Right lobe of liver (tissue), 6 donors: Measurements from ENCODE around the gene KRT72. TPM values are rescaled to one million over a fixed set of nuclear protein-coding genes. Genes with fewer than 3 reads are reported as not detected.

Source experiments
- ATAC-seq, 4 donors: fragments of 200-7000 bp; cut with Tn5 transposase; one replicate each; pipeline ENCODE4 v1.9.1; 2020; ENCODE audit warnings: mild to moderate bottlenecking in 4 of 4, moderate library complexity in 4 of 4
- DNase-seq, 3 donors: peaks; one replicate each; pipeline ENCODE4 v3.0.0-alpha.2; 2020
- H3K27ac ChIP-seq, 3 donors: fragments of 200-600 bp; one replicate each; pipeline ENCODE4 v1.8.0; 2022
- H3K27me3 ChIP-seq, 2 donors: fragments of 200-600 bp; one replicate each; pipeline ENCODE4 v1.8.0; 2022
- H3K36me3 ChIP-seq, 4 donors: fragments of 200-600 bp; sonication (generic) in 1 of 4; one replicate each; pipeline versions ENCODE4 v1.5.1 to v1.8.0; 2017 to 2022; ENCODE audit warnings: control low read depth in 1 of 4
- H3K4me1 ChIP-seq, 4 donors: fragments of 200-600 bp; sonication (generic) in 1 of 4; one replicate each; pipeline versions ENCODE4 v1.5.1 to v1.8.0; 2017 to 2022; ENCODE audit warnings: control low read depth in 1 of 4
- H3K4me3 ChIP-seq, 3 donors: fragments of 200-600 bp; one replicate each; pipeline ENCODE4 v1.8.0; 2022
- H3K9me3 ChIP-seq, 4 donors: fragments of 200-600 bp; sonication (generic) in 1 of 4; one replicate each; pipeline versions ENCODE4 v1.5.1 to v1.8.0; 2017 to 2022; ENCODE audit warnings: control low read depth in 1 of 4
- CTCF ChIP-seq, 4 donors: fragments of 200-600 bp in 3 of 4; fragments of 450-650 bp in 1 of 4; IDR thresholded peaks; one replicate each; pipeline versions ENCODE4 v1.5.1 to v1.8.0; 2016 to 2022; ENCODE audit warnings: antibody characterized with exemption in 4 of 4, mild to moderate bottlenecking in 2 of 4
- POLR2A ChIP-seq: fragments of 450-650 bp; IDR thresholded peaks from one replicate; pipeline ENCODE4 v1.6.1; 2017; ENCODE audit warnings: antibody characterized with exemption, mild to moderate bottlenecking
- WGBS: methylation state at CpG from one replicate; pipeline ENCODE4 v1.1.6; 2018; ENCODE audit warnings: low coverage, low lambda C conversion rate; ENCODE audit not compliant: insufficient coverage; ENCODE audit errors: missing lambda C conversion rate; 5-methylcytosine and 5-hydroxymethylcytosine counted together
- intact Hi-C, 2 donors: fragments of 100-400 bp; cut with DNase I; formaldehyde crosslinking; loops; one replicate each; pipeline versions ENCODE4 v1.11.2 to v1.14.1; 2022
- total RNA-seq, 6 experiments: library from RNA; depleted of rRNA in 2 of 6; stranded (reverse); fragments of >200 nt in 2 of 6; fragmentation: NEBNext Ultra II Directional in 3 of 6; extraction: Animal tissue kit (Norgen Biotek cat#: 25700) in 3 of 6; gene quantifications; one replicate each; pipeline versions ENCODE4 v1.1.0 to v1.2.4, GENCODE V29; 2016 to 2023
- donor health status: DM: no; HTN: yes; CAD: no.
- donor health status: DM: no; HTN: no; CAD: no.
- donor health status: DM: no; HTN: no; CAD: no.
- donor health status: DM: no; HTN: yes; CAD: no.
- donor health status: DM: no; HTN: yes; CAD: no.

The KRT72 gene
- total RNA-seq, 6 experiments from 2014 or later: not detected

GRCh38 chr12:52543985-52544883 is 57.0 kb downstream of the KRT72 start:
- Histone ChIP-seq H3K27me3 (no peaks in the 10 kb centered on the region), H3K27ac (no peak overlapping the region), H3K4me3 (no peak overlapping the region), H3K36me3 (no peaks in the 10 kb centered on the region), H3K9me3 (no peaks in the 10 kb centered on the region), H3K4me1 (no peaks in the 10 kb centered on the region)
- ATAC-seq (no peak), DNase-seq (no peak)
- TF ChIP-seq CTCF (IDR thresholded peaks at IDR 0.05) (no peak), POLR2A (no peak)
- intact Hi-C loops: no loop called here
- 96% methylated on average over 4 of the region's 17 CpGs for WGBS

- 55% methylated on average over 6 of the region's 7 CpGs for WGBS
- Histone ChIP-seq H3K9me3 (no peaks in the 10 kb centered on the region), H3K36me3 (no peaks in the 10 kb centered on the region), H3K4me3 (no peak overlapping the region), H3K4me1 (no peaks in the 10 kb centered on the region), H3K27ac (no peak overlapping the region), H3K27me3 (no peaks in the 10 kb centered on the region)
- no peak for ATAC-seq
- TF ChIP-seq POLR2A: no peak
- no peak for TF ChIP-seq CTCF (IDR thresholded peaks at IDR 0.05)
- DNase-seq: no peak
- intact Hi-C loops: no loop called here
Measured at GRCh38 chr12:52542785-52543318, 58.4 kb downstream of the KRT72 start.

GRCh38 chr12:52542157-52542556 is 59.1 kb downstream of the KRT72 start:
- no peaks in the 10 kb centered on the region for H3K4me1 ChIP-seq
- H3K36me3 ChIP-seq: no peaks in the 10 kb centered on the region
- H3K27me3 ChIP-seq: no peaks in the 10 kb centered on the region
- H3K27ac ChIP-seq: no peak overlapping the region
- no peak overlapping the region for H3K4me3 ChIP-seq
- DNase-seq (no peak), ATAC-seq (no peak)
- H3K9me3 ChIP-seq: no peaks in the 10 kb centered on the region
- TF ChIP-seq POLR2A (no peak), CTCF (IDR thresholded peaks at IDR 0.05) (no peak)
- intact Hi-C loops: no loop called here

GRCh38 chr12:52541709-52542108 is 59.6 kb downstream of the KRT72 start:
- no peak for TF ChIP-seq CTCF (IDR thresholded peaks at IDR 0.05)
- TF ChIP-seq POLR2A: no peak
- H3K4me3 ChIP-seq: no peak overlapping the region
- WGBS: 88% methylated on average over 4 of the region's 5 CpGs
- DNase-seq (no peak), ATAC-seq (no peak)
- H3K27ac ChIP-seq: no peak overlapping the region
- H3K27me3 ChIP-seq: no peaks in the 10 kb centered on the region
- no peaks in the 10 kb centered on the region for H3K36me3 ChIP-seq
- H3K4me1 ChIP-seq: no peaks in the 10 kb centered on the region
- intact Hi-C loops: no loop called here
- no peaks in the 10 kb centered on the region for H3K9me3 ChIP-seq
